HEK293T (cell line): ENCODE measurements around the gene ZFYVE27.

Experiments used
- ARNT ChIP-seq: fragments of 450-650 bp; IDR thresholded peaks from 2 replicates; pipeline ENCODE4 v1.6.1; 2017; ENCODE audit warnings: mild to moderate bottlenecking
- BHLHE40 ChIP-seq: fragments of 450-650 bp; IDR thresholded peaks from 2 replicates; pipeline ENCODE4 v1.6.1; 2016; ENCODE audit warnings: mild to moderate bottlenecking, moderate library complexity, borderline replicate concordance
- CTBP1 ChIP-seq: fragments of 450-650 bp; IDR thresholded peaks from 2 replicates; pipeline ENCODE4 v1.6.1; 2016; ENCODE audit warnings: borderline replicate concordance
- ELF4 ChIP-seq: fragments of 450-650 bp; IDR thresholded peaks from 2 replicates; pipeline ENCODE4 v1.6.1; 2017; ENCODE audit warnings: antibody characterized with exemption
- FOXM1 ChIP-seq: fragments of 450-650 bp; IDR thresholded peaks from 2 replicates; pipeline ENCODE4 v1.6.1; 2017; ENCODE audit warnings: mild to moderate bottlenecking, borderline replicate concordance
- HDGF ChIP-seq: fragments of 450-650 bp; IDR thresholded peaks from 2 replicates; pipeline ENCODE4 v1.6.1; 2017; ENCODE audit warnings: antibody characterized with exemption, borderline replicate concordance
- L3MBTL2 ChIP-seq: fragments of 450-650 bp; conservative IDR thresholded peaks from 2 replicates; pipeline ENCODE4 v1.6.1; 2016; ENCODE audit warnings: mild to moderate bottlenecking
- NFRKB ChIP-seq: fragments of 450-650 bp; IDR thresholded peaks from 2 replicates; pipeline ENCODE4 v1.6.1; 2016; ENCODE audit warnings: mild to moderate bottlenecking, moderate library complexity
- SP1 ChIP-seq: fragments of 450-650 bp; IDR thresholded peaks from 2 replicates; pipeline ENCODE4 v1.6.1; 2017
- SUZ12 ChIP-seq: fragments of 450-650 bp; IDR thresholded peaks from 2 replicates; pipeline ENCODE4 v1.6.1; 2016; ENCODE audit warnings: mild to moderate bottlenecking
- ZNF384 ChIP-seq: fragments of 450-650 bp; IDR thresholded peaks from 2 replicates; pipeline ENCODE4 v1.6.1; 2016

DNA sequence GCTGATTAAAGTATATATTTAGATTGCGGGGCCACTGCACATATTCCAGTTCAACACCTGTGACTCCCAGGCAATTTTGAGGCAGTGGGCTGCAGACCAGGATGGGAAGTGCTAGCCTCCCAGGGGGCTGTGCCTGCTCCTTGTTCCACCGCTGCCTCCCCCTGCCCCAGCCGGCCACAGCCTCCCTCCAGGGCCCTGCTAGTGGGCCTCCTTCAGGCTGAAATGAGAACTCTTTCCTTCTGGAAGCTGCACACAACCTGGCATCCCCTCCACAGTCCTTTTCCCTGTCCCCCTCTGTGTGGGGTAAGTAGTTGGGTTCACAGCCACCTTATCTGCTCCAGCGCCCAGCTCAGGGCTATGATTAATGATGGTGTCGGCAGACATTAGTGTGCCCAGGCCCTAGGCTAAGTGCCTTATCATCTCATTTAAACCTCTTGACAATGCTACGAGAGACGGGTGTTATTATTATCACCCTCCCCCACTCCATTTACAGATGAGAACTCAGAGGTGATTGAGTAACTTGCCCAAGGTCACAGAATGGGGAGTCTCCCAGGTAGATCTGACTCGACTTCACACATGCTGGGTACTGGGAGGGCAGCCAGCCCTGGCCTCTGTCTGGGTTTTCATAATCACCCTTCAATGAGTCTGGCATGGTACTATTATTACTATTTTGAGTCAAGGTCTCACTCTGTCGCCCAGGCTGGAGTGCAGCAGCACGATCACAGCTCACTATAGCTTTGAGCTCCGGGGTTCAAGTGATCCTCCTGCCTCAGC lies 45.7 kb downstream of the ZFYVE27 start:
- TF ChIP-seq CTBP1 = no peak
- TF ChIP-seq L3MBTL2 = no peak
- no peak for TF ChIP-seq NFRKB
- no peak for TF ChIP-seq BHLHE40
- no peak for TF ChIP-seq ARNT
- no peak for TF ChIP-seq SUZ12
- no peak for TF ChIP-seq FOXM1
- TF ChIP-seq ELF4 = no peak
- no peak for TF ChIP-seq SP1
- no peak for TF ChIP-seq ZNF384
- TF ChIP-seq HDGF = no peak
